ENCODE data around the gene SLC25A29.
"Not testable (repeated sequence)": the region's sequence is repeated elsewhere in the genome, so short reads cannot be mapped to it uniquely, and the experiment has no call there.

SLC25A29 gene

GRCh38 chr14:100297320-100298300, 8.6 kb downstream of the SLC25A29 start:
- DNase-seq (ENCODE audit: low read depth, low spot score): no peak
- 0 out of 2 replicates have a peak, but pooled peaks cover 4% of the 10 kb centered on the region for H3K36me3 ChIP-seq (ENCODE audit: insufficient read depth, low read length)
- TF ChIP-seq POLR2AphosphoS5 (IDR thresholded peaks at IDR 0.05; ENCODE audit: borderline replicate concordance, low read depth, low read length): no peak; the same call in 1 of the 2 replicates
- TF ChIP-seq EZH2 (IDR thresholded peaks at IDR 0.05): no peak
- no peak for TF ChIP-seq FOXP2 (optimal IDR thresholded peaks at IDR 0.05; ENCODE audit: control extremely low read depth, extremely low read length, insufficient read depth)
- H3K9ac ChIP-seq (ENCODE audit: insufficient read length): no peak overlapping the region
- no peak overlapping the region for H3K4me3 ChIP-seq
- H3K9me3 ChIP-seq (ENCODE audit: low read depth, low read length): no peaks in the 10 kb centered on the region
- no peak overlapping the region for H3K27ac ChIP-seq

DNA sequence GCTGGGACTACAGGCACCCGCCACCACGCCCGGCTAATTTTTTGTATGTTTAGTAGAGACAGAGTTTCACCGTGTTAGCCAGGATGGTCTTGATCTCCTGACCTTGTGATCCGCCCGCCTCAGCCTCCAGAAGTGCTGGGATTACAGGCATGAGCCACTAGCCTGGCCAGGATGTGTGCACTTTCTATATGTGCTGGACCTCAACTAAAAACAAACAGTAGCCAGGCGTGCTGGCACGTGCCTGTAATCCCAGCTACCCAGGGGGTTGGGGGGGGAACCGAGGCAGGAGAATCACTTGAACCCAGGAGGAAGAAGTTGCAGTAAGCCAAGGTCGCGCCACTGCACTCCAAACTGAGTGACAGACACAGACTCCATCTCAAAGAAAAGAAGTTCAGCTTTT, 9.5 kb downstream of the SLC25A29 start:
- not testable (repeated sequence) for DNase-seq (ENCODE audit: low read depth, low spot score); H3K4me3 ChIP-seq; H3K27ac ChIP-seq; H3K9me3 ChIP-seq (ENCODE audit: low read depth, low read length); H3K9ac ChIP-seq (ENCODE audit: insufficient read length); H3K36me3 ChIP-seq (ENCODE audit: insufficient read depth, low read length)

GRCh38 chr14:100296106-100296651, 10.1 kb downstream of the SLC25A29 start:
- TF ChIP-seq FOXP2 (optimal IDR thresholded peaks at IDR 0.05; ENCODE audit: control extremely low read depth, extremely low read length, insufficient read depth) (no peak), POLR2AphosphoS5 (IDR thresholded peaks at IDR 0.05; ENCODE audit: borderline replicate concordance, low read depth, low read length) (no peak), EZH2 (IDR thresholded peaks at IDR 0.05) (no peak)
- Histone ChIP-seq H3K36me3 (ENCODE audit: insufficient read depth, low read length) (0 out of 2 replicates have a peak, but pooled peaks cover 4% of the 10 kb centered on the region), H3K4me3 (no peak overlapping the region), H3K9ac (ENCODE audit: insufficient read length) (no peak overlapping the region), H3K27ac (no peak overlapping the region), H3K9me3 (ENCODE audit: low read depth, low read length) (no peaks in the 10 kb centered on the region)
- DNase-seq (ENCODE audit: low read depth, low spot score): no peak

DNA sequence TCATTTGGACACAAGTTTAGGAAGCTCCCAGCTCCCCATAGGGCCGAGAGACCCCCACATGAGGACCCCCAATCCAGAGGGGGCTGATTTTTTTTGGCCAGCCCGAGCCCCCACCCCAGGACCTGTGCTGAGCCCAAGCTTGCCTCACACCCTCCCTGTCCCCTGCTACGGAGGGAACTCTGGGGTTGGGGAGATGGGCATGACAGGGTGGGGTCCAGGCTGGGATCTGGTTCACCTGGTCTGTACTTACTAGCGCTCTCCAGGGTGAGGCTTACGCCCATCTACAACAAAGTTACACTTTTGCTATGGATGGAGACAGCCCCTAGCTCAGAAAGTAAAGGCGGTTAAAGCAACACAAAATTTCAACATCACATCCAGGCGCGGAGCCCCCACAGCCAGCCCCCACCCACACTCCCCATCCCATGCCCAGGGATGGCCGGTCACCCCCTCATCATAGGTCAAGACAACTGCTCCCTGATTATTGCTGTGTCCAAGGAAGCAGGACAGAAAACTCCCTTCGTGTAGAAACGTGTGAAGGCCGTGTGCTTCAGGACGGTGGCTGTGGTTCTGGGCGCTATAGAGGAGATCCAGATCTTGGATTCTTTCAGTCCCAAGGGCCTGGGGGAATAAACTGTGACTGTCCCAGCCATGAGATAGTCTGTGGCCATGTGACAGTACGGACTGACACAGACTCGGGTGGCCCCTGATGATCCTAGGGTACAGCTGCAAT, 10.7 kb downstream of the SLC25A29 start:
- H3K27ac ChIP-seq: no peak overlapping the region
- H3K36me3 ChIP-seq (ENCODE audit: insufficient read depth, low read length): 0 out of 2 replicates have a peak, but pooled peaks cover 4% of the 10 kb centered on the region
- TF ChIP-seq EZH2 (IDR thresholded peaks at IDR 0.05) (no peak), POLR2AphosphoS5 (IDR thresholded peaks at IDR 0.05; ENCODE audit: borderline replicate concordance, low read depth, low read length) (no peak), FOXP2 (optimal IDR thresholded peaks at IDR 0.05; ENCODE audit: control extremely low read depth, extremely low read length, insufficient read depth) (no peak)
- no peak for DNase-seq (ENCODE audit: low read depth, low spot score)
- no peaks in the 10 kb centered on the region for H3K9me3 ChIP-seq (ENCODE audit: low read depth, low read length)
- H3K4me3 ChIP-seq: no peak overlapping the region
- no peak overlapping the region for H3K9ac ChIP-seq (ENCODE audit: insufficient read length)

DNA sequence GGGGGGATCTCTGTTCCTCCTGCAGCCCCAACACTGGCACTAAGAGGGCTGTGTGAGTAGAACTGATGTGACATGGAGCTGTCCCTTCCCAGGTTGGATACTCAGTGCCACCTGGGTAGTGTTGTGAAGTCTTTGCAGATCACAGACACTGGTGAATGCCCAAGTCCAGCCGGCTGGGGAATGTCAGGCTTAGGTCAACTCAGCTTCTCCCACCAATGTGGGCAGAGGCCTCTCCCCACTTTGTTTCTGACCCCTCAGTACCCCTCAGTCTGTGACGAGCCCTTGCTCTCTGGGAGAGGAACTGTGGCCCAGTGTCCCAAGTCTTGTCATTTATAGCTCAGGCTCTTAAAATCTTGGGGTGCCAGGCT, 11.3 kb downstream of the SLC25A29 start:
- Histone ChIP-seq H3K9ac (ENCODE audit: insufficient read length) (no peak overlapping the region), H3K27ac (no peak overlapping the region), H3K9me3 (ENCODE audit: low read depth, low read length) (no peaks in the 10 kb centered on the region), H3K36me3 (ENCODE audit: insufficient read depth, low read length) (0 out of 2 replicates have a peak, but pooled peaks cover 4% of the 10 kb centered on the region), H3K4me3 (no peak overlapping the region)
- no peak for TF ChIP-seq FOXP2 (optimal IDR thresholded peaks at IDR 0.05; ENCODE audit: control extremely low read depth, extremely low read length, insufficient read depth)
- TF ChIP-seq EZH2 (IDR thresholded peaks at IDR 0.05): no peak
- TF ChIP-seq POLR2AphosphoS5 (IDR thresholded peaks at IDR 0.05; ENCODE audit: borderline replicate concordance, low read depth, low read length): no peak; the same call in 1 of the 2 replicates
- DNase-seq (ENCODE audit: low read depth, low spot score): no peak

GRCh38 chr14:100294213-100294962, 11.9 kb downstream of the SLC25A29 start:
- H3K27ac ChIP-seq: no peak overlapping the region
- 0 out of 2 replicates have a peak, but pooled peaks cover 4% of the 10 kb centered on the region for H3K36me3 ChIP-seq (ENCODE audit: insufficient read depth, low read length)
- no peak overlapping the region for H3K9ac ChIP-seq (ENCODE audit: insufficient read length)
- H3K4me3 ChIP-seq: no peak overlapping the region
- TF ChIP-seq FOXP2 (optimal IDR thresholded peaks at IDR 0.05; ENCODE audit: control extremely low read depth, extremely low read length, insufficient read depth) (no peak), EZH2 (IDR thresholded peaks at IDR 0.05) (no peak), POLR2AphosphoS5 (IDR thresholded peaks at IDR 0.05; ENCODE audit: borderline replicate concordance, low read depth, low read length) (no peak)
- no peak for DNase-seq (ENCODE audit: low read depth, low spot score)
- no peaks in the 10 kb centered on the region for H3K9me3 ChIP-seq (ENCODE audit: low read depth, low read length)

GRCh38 chr14:100293497-100294212, 12.6 kb downstream of the SLC25A29 start:
- H3K9ac ChIP-seq (ENCODE audit: insufficient read length): no peak overlapping the region
- 0 out of 2 replicates have a peak, but pooled peaks cover 4% of the 10 kb centered on the region for H3K36me3 ChIP-seq (ENCODE audit: insufficient read depth, low read length)
- no peak for DNase-seq (ENCODE audit: low read depth, low spot score)
- H3K9me3 ChIP-seq (ENCODE audit: low read depth, low read length): no peaks in the 10 kb centered on the region
- no peak overlapping the region for H3K27ac ChIP-seq
- no peak for TF ChIP-seq EZH2 (IDR thresholded peaks at IDR 0.05)
- no peak for TF ChIP-seq FOXP2 (optimal IDR thresholded peaks at IDR 0.05; ENCODE audit: control extremely low read depth, extremely low read length, insufficient read depth)
- TF ChIP-seq POLR2AphosphoS5 (IDR thresholded peaks at IDR 0.05; ENCODE audit: borderline replicate concordance, low read depth, low read length): no peak
- no peak overlapping the region for H3K4me3 ChIP-seq
